Measurements from ENCODE around the gene PRUNE1.

Gene PRUNE1

GRCh38 chr1:150973836-150974579, 34.2 kb upstream of the PRUNE1 start:
- peak overlapping the region; percentile 57 for H3K27ac ChIP-seq (ENCODE audit: low read length)
- H2AFZ ChIP-seq (ENCODE audit: low read depth, low read length): 0 out of 2 replicates have a peak overlapping the region, but pooled peaks have one; percentile 15
- H4K20me1 ChIP-seq (ENCODE audit: insufficient read depth, low read length): peaks cover 39% of the 10 kb centered on the region
- H3K9ac ChIP-seq (ENCODE audit: low read length): peak overlapping the region; percentile 87
- TF ChIP-seq EZH2phosphoT487 (IDR thresholded peaks at IDR 0.05; ENCODE audit: low read depth) (no peak), CTCF (IDR thresholded peaks at IDR 0.05; ENCODE audit: low read depth, low read length) (no peak)
- H3K9me3 ChIP-seq (ENCODE audit: insufficient read depth, low read length): no peaks in the 10 kb centered on the region
- H3K27me3 ChIP-seq (ENCODE audit: low read depth, low read length): no peaks in the 10 kb centered on the region
- peaks cover 48% of the 10 kb centered on the region for H3K4me1 ChIP-seq (ENCODE audit: low read length)
- peak overlapping the region; percentile 87 for H3K4me3 ChIP-seq (ENCODE audit: low read length)
- H3K79me2 ChIP-seq (ENCODE audit: low read length): peaks cover 72% of the 10 kb centered on the region
- H3K36me3 ChIP-seq (replicated peaks; ENCODE audit: low read depth, low read length): peaks cover 2% of the 10 kb centered on the region
- peak overlapping the region; percentile 97 for H3K4me2 ChIP-seq (ENCODE audit: low read length)

- Histone ChIP-seq H3K4me3 (ENCODE audit: low read length) (peak within 1 kb of the TSS; percentile 87), H3K9ac (ENCODE audit: low read length) (peak within 1 kb of the TSS; percentile 87), H3K36me3 (replicated peaks; ENCODE audit: low read depth, low read length) (peaks cover 2% of the 10 kb centered on the region), H3K4me2 (ENCODE audit: low read length) (peak within 1 kb of the TSS; percentile 97), H4K20me1 (ENCODE audit: insufficient read depth, low read length) (peaks cover 34% of the 10 kb centered on the region), H3K27ac (ENCODE audit: low read length) (peak within 1 kb of the TSS; percentile 57), H3K9me3 (ENCODE audit: insufficient read depth, low read length) (no peaks in the 10 kb centered on the region), H3K79me2 (ENCODE audit: low read length) (peaks cover 64% of the 10 kb centered on the region), H2AFZ (ENCODE audit: low read depth, low read length) (peak within 1 kb of the TSS; percentile 62), H3K27me3 (ENCODE audit: low read depth, low read length) (no peaks in the 10 kb centered on the region), H3K4me1 (ENCODE audit: low read length) (peaks cover 53% of the 10 kb centered on the region)
- TF ChIP-seq CTCF (IDR thresholded peaks at IDR 0.05; ENCODE audit: low read depth, low read length) (no peak), EZH2phosphoT487 (IDR thresholded peaks at IDR 0.05; ENCODE audit: low read depth) (no peak)
Measured at GRCh38 chr1:150974580-150975478, 33.4 kb upstream of the PRUNE1 start, which contains the start of gene CERS2. Gene CERS2, minus strand, starts transcription at chr1:150974835. Its CDS starts 5,745 bp downstream, at chr1:150969090.

- Histone ChIP-seq H3K79me2 (ENCODE audit: low read length) (peaks cover 48% of the 10 kb centered on the region), H3K27me3 (ENCODE audit: low read depth, low read length) (no peaks in the 10 kb centered on the region), H3K4me2 (ENCODE audit: low read length) (peak overlapping the region; percentile 98), H2AFZ (ENCODE audit: low read depth, low read length) (no peak overlapping the region), H4K20me1 (ENCODE audit: insufficient read depth, low read length) (peaks cover 20% of the 10 kb centered on the region), H3K4me3 (ENCODE audit: low read length) (no peak overlapping the region), H3K4me1 (ENCODE audit: low read length) (peaks cover 55% of the 10 kb centered on the region), H3K27ac (ENCODE audit: low read length) (no peak overlapping the region), H3K9ac (ENCODE audit: low read length) (no peak overlapping the region), H3K9me3 (ENCODE audit: insufficient read depth, low read length) (no peaks in the 10 kb centered on the region), H3K36me3 (replicated peaks; ENCODE audit: low read depth, low read length) (peaks cover 2% of the 10 kb centered on the region)
- no peak for TF ChIP-seq CTCF (IDR thresholded peaks at IDR 0.05; ENCODE audit: low read depth, low read length)
- TF ChIP-seq EZH2phosphoT487 (IDR thresholded peaks at IDR 0.05; ENCODE audit: low read depth): no peak
Measured at GRCh38 chr1:150976401-150976821, 31.8 kb upstream of the PRUNE1 start.
